B cell (primary cell): ENCODE data around the gene KLHDC7B. TPM values are rescaled to one million over a fixed set of nuclear protein-coding genes. Genes with fewer than 3 reads are reported as not detected.

Experiments
- ATAC-seq: fragments of 200-7000 bp; cut with Tn5 transposase; one replicate; pipeline ENCODE4 v1.10.0; 2021; ENCODE audit warnings: low read depth, mild to moderate bottlenecking, moderate number of reproducible peaks, moderate library complexity
- CTCF ChIA-PET: fragments of 350-600 bp; sonication (Branson Sonifier 250); formaldehyde crosslinking; loops from one replicate; lab custom pipeline; 2021; ENCODE audit warnings: antibody characterized with exemption, inconsistent platforms; lab: Charles Lee
- POLR2A ChIA-PET: fragments of 350-600 bp; sonication (Branson Sonifier 250); formaldehyde crosslinking; loops from one replicate; lab custom pipeline; 2021; ENCODE audit warnings: antibody characterized with exemption; lab: Charles Lee
- DNase-seq: peaks from one replicate; pipeline ENCODE4 v3.0.0; 2013
- H2AFZ ChIP-seq: 2 replicates; pipeline ENCODE4 v1.6.1; 2012; ENCODE audit warnings: mild to moderate bottlenecking, low read depth, low read length; ENCODE audit not compliant: insufficient read depth, poor library complexity, severe bottlenecking
- H3K27ac ChIP-seq, 2 donors: 1 replicate in 1 of 2; 2 replicates in 1 of 2; pipeline ENCODE4 v1.5.1; 2012 to 2013; ENCODE audit warnings: low read length in 2 of 2, mild to moderate bottlenecking in 2 of 2, moderate library complexity in 1 of 2
- H3K27me3 ChIP-seq, 4 experiments: fragments of 200-600 bp in 1 of 4; sonication (generic) in 1 of 4; replicated peaks in 1 of 4; 1 replicate in 2 of 4; 2 replicates in 2 of 4; pipeline versions ENCODE4 v1.6.1 to v1.7.0; 2013 to 2016; ENCODE audit warnings: low read length in 3 of 4, mild to moderate bottlenecking in 2 of 4, mixed read lengths in 1 of 4, moderate library complexity in 1 of 4; ENCODE audit not compliant: insufficient read depth in 4 of 4, control insufficient read depth in 3 of 4; ENCODE audit errors: control extremely low read depth in 1 of 4
- H3K36me3 ChIP-seq, 2 experiments: replicated peaks in 1 of 2; 1 replicate in 1 of 2; 2 replicates in 1 of 2; pipeline versions ENCODE4 v1.6.1 to v1.7.1; 2013; ENCODE audit warnings: low read length in 1 of 2; ENCODE audit not compliant: insufficient read depth in 2 of 2, control insufficient read depth in 1 of 2; ENCODE audit errors: control extremely low read depth in 1 of 2, extremely low read depth in 1 of 2
- H3K4me1 ChIP-seq, 2 donors: fragments of 200-600 bp in 1 of 2; sonication (generic) in 1 of 2; 1 replicate in 1 of 2; 2 replicates in 1 of 2; pipeline versions ENCODE4 v1.5.1 to v1.6.1; 2013 to 2017; ENCODE audit warnings: low read length in 2 of 2; ENCODE audit not compliant: control insufficient read depth in 2 of 2, insufficient read depth in 2 of 2
- H3K4me2 ChIP-seq: replicated peaks from 2 replicates; pipeline ENCODE3; 2012; ENCODE audit warnings: mild to moderate bottlenecking, low read depth, low read length; ENCODE audit not compliant: poor library complexity, severe bottlenecking
- H3K4me3 ChIP-seq, 5 experiments: fragments of 200-600 bp in 1 of 5; sonication (generic) in 1 of 5; 1 replicate in 3 of 5; 2 replicates in 2 of 5; pipeline versions ENCODE4 v1.5.1 to v1.7.0; 2011 to 2016; ENCODE audit warnings: low read length in 4 of 5, mild to moderate bottlenecking in 4 of 5, low read depth in 2 of 5, control low read depth in 1 of 5, moderate library complexity in 1 of 5; ENCODE audit not compliant: insufficient read depth in 1 of 5; ENCODE audit errors: control extremely low read depth in 1 of 5, extremely low read depth in 1 of 5
- H3K79me2 ChIP-seq: fragments of 200-600 bp; sonication (generic); one replicate; pipeline ENCODE4 v1.6.0; 2016; ENCODE audit warnings: low read length; ENCODE audit not compliant: control insufficient read depth, insufficient read depth
- H3K9ac ChIP-seq: fragments of 200-600 bp; sonication (generic); 2 replicates; pipeline ENCODE4 v1.6.1; 2017; ENCODE audit warnings: mild to moderate bottlenecking, low read length, moderate library complexity
- H3K9me3 ChIP-seq, 3 donors: one replicate each; pipeline versions ENCODE4 v1.6.1 to v1.7.1; 2013; ENCODE audit warnings: low read length in 2 of 3; ENCODE audit not compliant: control insufficient read depth in 2 of 3, insufficient read depth in 1 of 3; ENCODE audit errors: control extremely low read depth in 1 of 3
- H4K20me1 ChIP-seq: 2 replicates; pipeline ENCODE4 v1.6.0; 2012; ENCODE audit warnings: mild to moderate bottlenecking, low read length; ENCODE audit not compliant: insufficient read depth, control insufficient read depth, poor library complexity, severe bottlenecking
- H3K27ac Mint-ChIP-seq: one replicate; pipeline ENCODE4 v1.8.0; 2021; ENCODE audit warnings: mixed read lengths
- H3K27me3 Mint-ChIP-seq: one replicate; pipeline ENCODE4 v1.8.0; 2021; ENCODE audit warnings: mixed read lengths
- H3K4me1 Mint-ChIP-seq: one replicate; pipeline ENCODE4 v1.8.0; 2021; ENCODE audit warnings: mixed read lengths
- H3K4me3 Mint-ChIP-seq: one replicate; pipeline ENCODE4 v1.8.0; 2021; ENCODE audit warnings: mixed read lengths
- H3K9me3 Mint-ChIP-seq: one replicate; pipeline ENCODE4 v1.8.0; 2022; ENCODE audit warnings: mixed read lengths; ENCODE audit not compliant: insufficient read depth
- EZH2 ChIP-seq: IDR thresholded peaks from 2 replicates; pipeline ENCODE4 v1.6.1; 2012; ENCODE audit warnings: borderline replicate concordance, low read depth, mild to moderate bottlenecking, moderate library complexity, low read length; ENCODE audit not compliant: insufficient read depth, poor library complexity, severe bottlenecking
- WGBS: methylation state at CpG from one replicate; pipeline ENCODE4 v1.1.5; 2013; ENCODE audit warnings: missing lambda C conversion rate; ENCODE audit not compliant: insufficient coverage; 5-methylcytosine and 5-hydroxymethylcytosine counted together
- intact Hi-C: fragments of 100-400 bp; cut with micrococcal nuclease; formaldehyde crosslinking; loops from one replicate; pipeline ENCODE4 v1.10.0; 2022
- polyA plus RNA-seq: library from polyadenylated mRNA; depleted of rRNA; stranded (reverse); fragments of >200 nt; gene quantifications from 2 replicates; pipeline ENCODE4 v1.2.3, GENCODE V29; 2012
- total RNA-seq, 2 donors: library from RNA; stranded (reverse); fragments of 120-200 nt in 1 of 2; gene quantifications; 1 replicate in 1 of 2; 2 replicates in 1 of 2; pipeline versions ENCODE4 v1.2.3 to v1.2.4, GENCODE V29; 2013 to 2022
- TF ChIP-seq, protein P1 (sequence below): fragments of 200-600 bp; IDR thresholded peaks from one replicate; pipeline ENCODE4 v1.8.0; 2022; ENCODE audit warnings: antibody characterized with exemption, mild to moderate bottlenecking

KLHDC7B gene
- total and polyA plus RNA-seq, 2 donors (not counting 1 experiment from before 2014, with no cell fraction given): 1.8 to 6.2 TPM

DNA sequence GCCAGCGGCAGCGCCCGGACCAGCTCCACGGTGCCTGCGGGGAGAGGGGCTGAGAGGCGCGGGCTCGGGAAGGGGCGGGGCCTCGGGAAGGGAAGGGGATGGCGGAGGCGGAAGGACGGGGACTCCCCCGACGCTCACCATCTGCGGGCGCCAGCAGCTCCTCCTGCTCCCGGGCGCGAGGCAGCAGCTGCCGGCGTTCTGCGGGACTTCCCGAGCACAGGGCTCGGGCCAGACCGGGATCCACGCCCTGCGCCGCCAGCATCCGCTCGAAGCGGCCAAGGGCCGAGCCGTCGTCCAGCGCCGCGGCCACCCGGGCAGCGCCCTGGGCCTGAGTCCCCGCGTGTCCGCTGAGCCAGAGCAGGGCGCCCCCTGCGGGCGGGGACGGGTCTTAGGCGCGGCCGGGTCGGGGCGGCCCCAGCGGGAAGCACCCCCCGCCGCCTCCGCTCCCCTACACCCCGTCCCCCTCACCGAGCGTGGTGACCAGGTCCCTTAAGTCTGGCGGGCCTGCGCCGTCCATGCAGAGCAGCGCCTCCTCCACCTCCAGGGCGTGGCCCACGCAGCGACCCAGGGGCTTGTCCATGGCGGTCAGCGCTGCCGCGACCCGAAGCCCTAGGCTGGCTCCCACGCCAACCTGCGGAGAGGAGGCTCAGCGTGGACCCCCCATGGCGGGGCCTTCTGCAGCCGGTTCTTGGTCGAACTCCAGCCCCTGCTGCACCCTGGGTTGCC lies 19.4 kb upstream of the KLHDC7B start:
- peak overlapping the region; percentile 14 to 76 (median 69) for H3K4me3 ChIP-seq
- H3K4me2 ChIP-seq: peak overlapping the region; percentile 98
- peaks cover 0 to 9% (median 0%) of the 10 kb centered on the region in 3 donors for H3K9me3 ChIP-seq
- intact Hi-C loops: loop anchor here (1.0 to 5.0 kb wide), 3 partner anchors 19 to 54 kb away; partner anchors contain the start of genes KLHDC7B and SYCE3
- no peaks in the 10 kb centered on the region for H3K27me3 Mint-ChIP-seq
- TF ChIP-seq EZH2: no peak
- TF ChIP-seq, protein P1, sequence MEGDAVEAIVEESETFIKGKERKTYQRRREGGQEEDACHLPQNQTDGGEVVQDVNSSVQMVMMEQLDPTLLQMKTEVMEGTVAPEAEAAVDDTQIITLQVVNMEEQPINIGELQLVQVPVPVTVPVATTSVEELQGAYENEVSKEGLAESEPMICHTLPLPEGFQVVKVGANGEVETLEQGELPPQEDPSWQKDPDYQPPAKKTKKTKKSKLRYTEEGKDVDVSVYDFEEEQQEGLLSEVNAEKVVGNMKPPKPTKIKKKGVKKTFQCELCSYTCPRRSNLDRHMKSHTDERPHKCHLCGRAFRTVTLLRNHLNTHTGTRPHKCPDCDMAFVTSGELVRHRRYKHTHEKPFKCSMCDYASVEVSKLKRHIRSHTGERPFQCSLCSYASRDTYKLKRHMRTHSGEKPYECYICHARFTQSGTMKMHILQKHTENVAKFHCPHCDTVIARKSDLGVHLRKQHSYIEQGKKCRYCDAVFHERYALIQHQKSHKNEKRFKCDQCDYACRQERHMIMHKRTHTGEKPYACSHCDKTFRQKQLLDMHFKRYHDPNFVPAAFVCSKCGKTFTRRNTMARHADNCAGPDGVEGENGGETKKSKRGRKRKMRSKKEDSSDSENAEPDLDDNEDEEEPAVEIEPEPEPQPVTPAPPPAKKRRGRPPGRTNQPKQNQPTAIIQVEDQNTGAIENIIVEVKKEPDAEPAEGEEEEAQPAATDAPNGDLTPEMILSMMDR: peak; percentile 83
- H2AFZ ChIP-seq: peak overlapping the region; percentile 78
- H3K79me2 ChIP-seq: peaks cover 41% of the 10 kb centered on the region
- under 1% methylated on average over 75 of the region's 77 CpGs for WGBS
- ChIA-PET CTCF (interaction anchor here (0.7 to 5.5 kb wide), 43 partner anchors 9 to 335 kb away, joined by 3 to 81 read pairs (median 6); partner anchors contain the start of genes ADM2, ARSA, CHKB and HDAC10), POLR2A (interaction anchor here (0.6 to 5.4 kb wide), 21 partner anchors 8 to 336 kb away, joined by 3 to 104 read pairs (median 9); partner anchors contain the start of genes CHKB, HDAC10, KLHDC7B and LMF2)
- ATAC-seq (peak; percentile 26), DNase-seq (peak; percentile 93)
- H3K27me3 ChIP-seq: no peaks in the 10 kb centered on the region
- H3K4me1 ChIP-seq: peaks cover 16 to 54% of the 10 kb centered on the region in 2 donors
- peaks cover 34% of the 10 kb centered on the region for H3K4me1 Mint-ChIP-seq
- peaks cover 0 to 26% of the 10 kb centered on the region in 2 experiments for H3K36me3 ChIP-seq
- peaks cover 27% of the 10 kb centered on the region for H4K20me1 ChIP-seq
- no peaks in the 10 kb centered on the region for H3K9me3 Mint-ChIP-seq
- H3K4me3 Mint-ChIP-seq: peak overlapping the region; percentile 86
- peak overlapping the region; percentile 89 for H3K9ac ChIP-seq
- H3K27ac Mint-ChIP-seq: peak overlapping the region; percentile 91
- H3K27ac ChIP-seq: peak overlapping the region; percentile 83 to 90
